GM12873 (cell line): ENCODE results near the gene TBC1D16.

Experiments
- TF ChIP-seq, protein P1 (sequence below): IDR thresholded peaks from 2 replicates; pipeline ENCODE4 v1.5.1; 2012; ENCODE audit warnings: low read depth, mild to moderate bottlenecking, moderate library complexity, low read length, control low read depth; ENCODE audit not compliant: insufficient read depth; ENCODE audit errors: missing control alignments

The TBC1D16 gene

GRCh38 chr17:79915850-79916430 lies 119.7 kb downstream of the TBC1D16 start:
- TF ChIP-seq, protein P1, sequence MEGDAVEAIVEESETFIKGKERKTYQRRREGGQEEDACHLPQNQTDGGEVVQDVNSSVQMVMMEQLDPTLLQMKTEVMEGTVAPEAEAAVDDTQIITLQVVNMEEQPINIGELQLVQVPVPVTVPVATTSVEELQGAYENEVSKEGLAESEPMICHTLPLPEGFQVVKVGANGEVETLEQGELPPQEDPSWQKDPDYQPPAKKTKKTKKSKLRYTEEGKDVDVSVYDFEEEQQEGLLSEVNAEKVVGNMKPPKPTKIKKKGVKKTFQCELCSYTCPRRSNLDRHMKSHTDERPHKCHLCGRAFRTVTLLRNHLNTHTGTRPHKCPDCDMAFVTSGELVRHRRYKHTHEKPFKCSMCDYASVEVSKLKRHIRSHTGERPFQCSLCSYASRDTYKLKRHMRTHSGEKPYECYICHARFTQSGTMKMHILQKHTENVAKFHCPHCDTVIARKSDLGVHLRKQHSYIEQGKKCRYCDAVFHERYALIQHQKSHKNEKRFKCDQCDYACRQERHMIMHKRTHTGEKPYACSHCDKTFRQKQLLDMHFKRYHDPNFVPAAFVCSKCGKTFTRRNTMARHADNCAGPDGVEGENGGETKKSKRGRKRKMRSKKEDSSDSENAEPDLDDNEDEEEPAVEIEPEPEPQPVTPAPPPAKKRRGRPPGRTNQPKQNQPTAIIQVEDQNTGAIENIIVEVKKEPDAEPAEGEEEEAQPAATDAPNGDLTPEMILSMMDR: peak; percentile 43

DNA sequence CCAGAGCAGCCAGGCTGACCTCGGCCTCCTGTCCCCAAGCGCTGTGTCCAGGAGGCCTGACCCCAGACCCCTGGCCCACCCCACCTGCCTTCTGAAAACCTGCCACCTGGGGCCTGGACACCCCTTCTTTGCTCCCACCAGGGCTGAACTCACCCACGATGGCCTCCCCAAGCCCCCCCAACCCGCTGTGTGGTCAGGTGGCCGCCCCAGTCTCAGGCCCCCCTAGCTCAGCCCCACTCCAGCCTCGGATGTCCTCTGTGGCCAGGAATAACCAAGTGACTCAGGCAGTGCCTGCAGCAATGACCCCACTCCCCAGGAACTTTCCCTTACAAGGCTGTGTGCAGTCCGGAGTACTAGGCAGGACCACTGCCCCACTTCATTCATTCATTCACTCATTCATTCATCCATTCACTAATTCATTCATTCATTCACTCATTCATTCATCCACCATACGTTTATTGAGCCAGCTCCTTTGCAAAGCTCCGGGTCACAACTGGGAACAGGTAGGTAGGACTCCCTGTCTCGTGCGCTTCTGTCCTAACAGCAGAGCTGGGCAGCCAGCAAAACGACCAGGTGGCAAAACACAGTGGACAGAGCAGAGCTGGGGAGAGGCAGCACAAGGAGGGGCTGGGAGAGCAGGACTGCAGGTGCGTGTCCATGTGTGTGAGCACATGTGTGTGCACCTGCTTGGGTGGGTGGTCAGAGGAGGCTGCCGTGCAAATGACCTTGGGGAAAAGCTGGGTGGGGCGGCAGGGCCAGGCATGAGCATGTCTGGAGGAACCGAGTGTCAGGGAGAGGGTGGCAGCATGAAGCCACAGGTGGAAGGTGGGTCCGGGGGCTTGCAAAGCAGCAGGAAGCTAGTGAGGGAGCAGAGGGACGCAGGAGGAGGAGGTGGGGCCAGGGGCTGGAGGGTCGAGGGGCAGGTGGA lies 120.6 kb downstream of the TBC1D16 start:
- TF ChIP-seq, protein P1: no peak

DNA sequence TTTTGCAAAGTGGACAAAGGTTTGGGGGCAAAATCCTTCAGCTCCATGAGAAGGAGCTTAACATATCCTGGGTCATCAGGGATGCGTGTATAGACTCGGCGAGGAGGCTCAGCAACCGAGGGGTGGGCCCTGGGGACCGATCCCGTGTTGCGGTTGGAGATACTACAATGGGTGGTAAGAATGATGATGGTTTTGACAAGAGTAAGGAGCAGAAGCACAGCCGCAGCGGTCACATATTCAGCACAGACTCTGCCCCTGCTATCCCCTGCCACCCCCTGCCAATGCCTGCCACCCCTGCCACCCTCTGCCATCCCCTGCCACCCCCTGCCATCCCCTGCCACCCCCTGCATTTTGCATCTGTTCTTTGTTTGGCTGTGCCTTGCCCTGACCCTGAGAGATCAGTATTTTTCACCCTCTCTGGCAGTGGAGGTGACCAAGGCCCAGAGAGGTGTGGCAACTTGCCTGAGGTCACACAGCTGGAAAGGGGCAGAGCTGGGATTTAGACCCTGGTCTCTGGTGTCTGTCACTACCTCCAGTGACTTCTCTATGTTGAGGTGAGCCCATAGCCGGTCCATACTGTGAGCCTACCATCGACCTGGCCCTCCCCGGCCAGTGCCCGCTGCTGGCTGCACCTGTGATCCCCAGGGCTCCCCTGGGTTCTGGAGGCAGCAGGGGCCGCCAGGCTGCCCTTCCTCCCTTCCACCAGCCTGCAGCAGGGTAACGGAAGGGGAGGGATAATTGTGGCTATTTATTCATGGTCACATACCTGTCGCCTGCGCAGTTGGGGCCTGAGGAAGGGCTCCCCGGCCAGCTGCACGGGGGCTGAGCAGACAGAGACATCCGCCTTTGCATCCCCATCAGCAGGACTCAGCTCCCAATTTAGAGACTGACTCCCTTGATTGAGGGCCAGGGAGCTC lies 121.5 kb downstream of the TBC1D16 start:
- TF ChIP-seq, protein P1: no peak

DNA sequence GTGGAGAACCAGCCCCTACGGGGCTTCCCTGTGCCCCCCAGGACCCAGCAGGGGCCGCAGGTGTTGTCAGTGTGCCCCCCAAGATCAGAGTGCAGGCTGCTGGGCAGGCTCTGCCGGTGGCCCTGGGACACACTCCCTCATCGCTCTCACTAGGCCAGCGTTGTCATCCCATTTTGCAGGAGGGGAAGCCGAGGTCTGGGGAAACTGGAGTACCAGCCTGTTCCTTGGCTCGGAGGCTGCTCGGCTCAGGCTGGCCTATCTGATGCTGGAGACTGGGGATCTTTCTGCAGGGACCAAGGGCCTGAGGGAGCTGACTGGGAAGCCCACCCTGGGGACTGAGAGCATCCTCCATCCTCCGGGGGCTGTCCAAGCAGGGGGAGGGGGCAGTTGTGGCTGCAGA lies 122.2 kb downstream of the TBC1D16 start:
- TF ChIP-seq, protein P1: no peak

DNA sequence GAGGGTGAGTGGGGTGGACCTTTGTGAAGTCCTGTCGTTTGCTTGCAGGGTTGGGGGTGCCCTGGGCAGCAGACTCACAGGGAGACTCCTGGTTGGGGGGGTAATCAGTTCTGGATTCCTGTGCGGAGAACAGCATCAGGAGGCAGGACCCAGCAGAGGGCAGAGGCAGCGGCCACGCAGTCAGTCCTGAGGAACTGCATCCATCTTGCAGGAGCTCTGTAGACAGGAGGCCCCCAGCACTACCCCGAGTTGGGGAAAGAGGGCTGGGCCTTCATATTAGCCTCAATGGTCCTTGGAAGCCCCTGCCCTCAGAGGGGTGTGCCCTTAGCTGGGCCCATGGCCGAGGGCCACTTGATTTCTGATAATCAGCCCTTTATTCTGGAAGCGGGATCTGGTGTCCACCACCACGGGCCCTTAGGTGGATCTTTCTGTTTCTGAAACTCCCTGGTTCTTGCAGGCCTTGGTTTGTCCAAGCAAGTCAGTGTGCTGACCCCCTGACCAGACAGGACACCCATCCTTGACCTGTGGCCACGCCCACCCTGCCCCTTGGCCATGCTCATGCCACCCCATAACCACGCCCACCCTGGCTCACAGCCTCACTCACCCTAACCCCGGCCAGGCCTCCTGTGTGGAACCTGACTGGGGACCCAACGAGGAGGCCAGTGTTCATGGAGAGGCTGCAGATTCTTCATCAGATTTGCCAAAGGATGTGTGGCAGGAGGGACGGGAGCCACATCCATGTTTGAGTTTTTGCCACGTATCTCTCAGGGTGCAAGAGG lies 122.9 kb downstream of the TBC1D16 start:
- TF ChIP-seq, protein P1: no peak

DNA sequence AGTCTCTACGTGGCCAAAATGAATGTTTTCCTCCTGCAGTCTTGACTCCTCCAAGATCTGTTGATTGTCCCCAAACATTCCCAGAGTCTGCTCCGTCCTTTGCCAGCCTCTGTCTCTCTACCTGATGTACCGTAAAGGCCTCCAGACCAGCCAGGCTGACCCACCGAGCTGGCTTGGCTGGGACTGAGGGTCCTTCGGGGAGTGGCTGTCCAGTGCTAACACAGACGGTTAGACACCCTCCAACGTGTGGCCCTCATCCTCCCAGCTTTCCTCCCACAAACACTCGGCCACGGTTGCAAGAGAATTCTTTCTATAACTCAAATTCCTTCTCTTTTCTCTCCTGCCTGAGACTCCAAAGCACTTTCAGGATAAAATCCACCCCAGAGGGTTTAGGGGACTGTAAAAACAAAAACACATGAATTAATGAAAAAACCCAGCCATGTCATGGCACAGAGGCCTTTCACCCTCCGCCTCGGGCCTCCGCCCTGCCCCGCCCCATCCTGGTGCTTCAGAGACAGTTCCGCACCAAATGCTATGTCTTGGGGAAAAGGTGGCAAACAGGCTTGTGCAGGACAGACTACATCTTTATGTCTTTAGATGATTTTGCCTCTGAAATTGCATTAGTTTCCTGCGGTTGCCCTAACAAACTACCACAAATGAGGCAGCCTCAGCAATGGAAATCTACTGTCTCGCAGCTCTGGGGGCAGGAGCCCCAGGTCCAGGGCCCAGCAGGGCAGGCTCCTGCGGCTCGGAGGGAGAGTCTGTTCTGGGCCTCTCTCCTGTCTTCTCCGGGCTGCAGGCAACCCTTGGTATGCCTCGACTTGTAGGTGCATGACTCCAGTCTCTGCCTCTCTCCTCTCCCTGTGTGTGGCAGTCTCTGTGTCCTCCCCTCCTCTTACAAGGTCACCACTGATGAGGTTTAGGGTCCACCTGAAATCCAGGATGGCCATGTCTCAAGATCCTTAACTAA lies 124.0 kb downstream of the TBC1D16 start:
- TF ChIP-seq, protein P1: no peak
